EL (cell line): ENCODE measurements around the gene TMEM192.
A peak's percentile ranks its signal among the peaks of the same experiment; 100 is the strongest.
"Not testable (repeated sequence)": the region's sequence is repeated elsewhere in the genome, so short reads cannot be mapped to it uniquely, and the experiment has no call there.

Experiments used
- DNase-seq: peaks from one replicate; pipeline ENCODE4 v3.0.0-alpha.2; 2016

Gene TMEM192

GRCh38 chr4:165112368-165113121 is at the start of gene TMEM192:
Gene TMEM192, minus strand, starts transcription at chr4:165112860. Its CDS starts 87 bp downstream, at chr4:165112773.
- peak; percentile 89 for DNase-seq

GRCh38 chr4:165158762-165159161 is 46.1 kb upstream of the TMEM192 start:
- DNase-seq = no peak

- DNase-seq = no peak
Measured at GRCh38 chr4:165156906-165157305, 44.2 kb upstream of the TMEM192 start.

- DNase-seq = no peak
Measured at GRCh38 chr4:165154482-165154881, 41.8 kb upstream of the TMEM192 start.

- DNase-seq = no peak
Measured at GRCh38 chr4:165152527-165152926, 39.9 kb upstream of the TMEM192 start.

- DNase-seq = no peak
Measured at GRCh38 chr4:165151734-165152133, 39.1 kb upstream of the TMEM192 start.

- DNase-seq = no peak
Measured at GRCh38 chr4:165150545-165150944, 37.9 kb upstream of the TMEM192 start.

GRCh38 chr4:165138843-165139242 is 26.2 kb upstream of the TMEM192 start:
- DNase-seq = no peak

- DNase-seq = no peak
Measured at GRCh38 chr4:165137205-165137604, 24.5 kb upstream of the TMEM192 start.

- DNase-seq = no peak
Measured at GRCh38 chr4:165136529-165136928, 23.9 kb upstream of the TMEM192 start.

- no peak for DNase-seq
Measured at GRCh38 chr4:165133150-165133549, 20.5 kb upstream of the TMEM192 start.

- peak; percentile 55 for DNase-seq
Measured at GRCh38 chr4:165131247-165131832, 18.7 kb upstream of the TMEM192 start.

- DNase-seq = no peak
Measured at GRCh38 chr4:165129924-165130323, 17.3 kb upstream of the TMEM192 start.

GRCh38 chr4:165125869-165126499 is 13.3 kb upstream of the TMEM192 start:
- DNase-seq = not testable (repeated sequence)

GRCh38 chr4:165124488-165124887 is 11.8 kb upstream of the TMEM192 start:
- no peak for DNase-seq

GRCh38 chr4:165118256-165118909 is 5.7 kb upstream of the TMEM192 start:
- DNase-seq = no peak

- no peak for DNase-seq
Measured at GRCh38 chr4:165115301-165115700, 2.6 kb upstream of the TMEM192 start.

- DNase-seq = no peak
Measured at GRCh38 chr4:165111906-165112367, 723 bp downstream of the TMEM192 start.

- no peak for DNase-seq
Measured at GRCh38 chr4:165106518-165106917, 6.1 kb downstream of the TMEM192 start.

GRCh38 chr4:165101641-165102040 is 11.0 kb downstream of the TMEM192 start:
- no peak for DNase-seq

GRCh38 chr4:165096776-165097175 is 15.9 kb downstream of the TMEM192 start:
- DNase-seq = peak; percentile 8

GRCh38 chr4:165095291-165095690 is 17.4 kb downstream of the TMEM192 start:
- DNase-seq = no peak

- no peak for DNase-seq
Measured at GRCh38 chr4:165094873-165095272, 17.8 kb downstream of the TMEM192 start.
